NOMO-1 (cell line): ENCODE results near the gene TRIM21.
"Not testable (repeated sequence)": the region's sequence is repeated elsewhere in the genome, so short reads cannot be mapped to it uniquely, and the experiment has no call there.

Experiments used
- DNase-seq, 2 experiments: peaks; one replicate each; lab custom pipeline; 2025; ENCODE audit not compliant: unreplicated experiment in 2 of 2; lab: John Stamatoyannopoulos, UW

The TRIM21 gene

DNA sequence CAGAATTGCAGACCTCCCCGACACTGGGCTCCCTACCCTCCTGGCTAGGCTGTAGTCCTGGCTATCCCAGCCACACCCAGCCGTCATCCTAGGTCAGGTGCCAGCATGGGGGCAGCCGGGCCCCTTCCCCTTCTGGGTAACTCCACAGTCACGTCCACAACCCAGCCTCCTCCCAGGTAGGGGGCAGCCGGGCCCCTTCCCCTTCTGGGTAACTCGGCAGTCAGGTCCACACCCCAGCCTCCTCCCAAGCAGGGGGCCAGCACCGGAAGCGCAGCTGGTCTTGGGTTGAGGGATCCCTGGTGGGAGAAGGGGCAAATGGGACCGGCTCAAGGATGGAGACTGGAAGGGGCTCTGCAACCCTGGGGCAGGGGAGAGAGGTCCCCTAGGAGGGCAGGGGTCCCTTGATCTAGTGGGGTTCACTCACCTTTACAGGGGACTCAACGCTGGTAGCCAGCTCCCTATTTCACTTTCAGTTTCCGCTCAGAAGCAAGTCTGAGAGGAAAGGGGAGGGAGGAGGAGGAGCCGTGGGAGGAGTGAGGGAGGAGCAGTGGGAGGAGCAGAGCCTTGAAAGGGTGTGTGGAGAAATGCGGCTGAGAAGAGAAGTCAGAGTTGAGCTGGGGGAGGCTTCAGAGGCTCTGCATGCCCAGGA, at the start of gene TRIM21:
Gene TRIM21, minus strand, starts transcription at position 494 of the 649 bp plus-strand sequence. CDS start 3,293 bp downstream, outside the sequence.
- peak; percentile 94 to 96 for DNase-seq

DNA sequence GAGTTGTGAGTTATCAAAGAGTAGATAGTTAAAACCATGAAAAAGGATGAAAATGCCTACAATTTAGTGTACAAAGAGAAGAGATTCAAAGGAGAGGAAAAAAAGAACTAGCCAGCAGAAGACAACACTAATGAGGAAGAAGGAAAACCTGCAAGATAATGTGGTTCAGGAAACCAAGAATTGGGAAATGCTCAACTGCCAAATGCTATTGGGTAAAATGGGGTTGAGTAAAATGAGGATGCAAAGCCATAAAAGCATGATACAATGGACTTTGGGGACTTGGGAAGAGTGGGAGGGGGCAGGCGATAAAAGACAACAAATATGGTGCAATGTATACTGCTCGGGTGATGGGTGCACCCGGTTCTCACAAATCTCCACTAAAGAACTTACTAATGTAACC, 48.0 kb upstream of the TRIM21 start:
- peak; percentile 80 for DNase-seq

DNA sequence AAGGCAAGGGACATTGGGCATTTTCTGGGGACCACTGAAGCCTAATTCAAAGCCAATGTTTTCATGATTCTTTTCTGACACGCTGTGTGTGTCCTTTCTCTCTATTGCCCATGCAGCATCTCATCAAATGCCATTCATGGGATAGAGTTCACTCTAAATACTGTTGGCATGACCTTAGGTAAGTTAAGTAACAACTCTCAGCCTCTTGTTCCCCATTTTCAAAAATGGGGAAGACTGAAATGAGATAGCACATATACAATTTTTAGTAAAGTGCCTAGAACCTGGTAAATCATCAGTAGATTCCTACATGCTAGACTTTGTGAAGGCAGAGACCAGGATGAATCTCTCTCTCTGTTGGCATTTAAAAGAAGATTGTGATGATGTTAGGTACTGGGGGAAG, 42.9 kb upstream of the TRIM21 start:
- peak in 1 of 2 experiments; percentile 29 for DNase-seq

DNA sequence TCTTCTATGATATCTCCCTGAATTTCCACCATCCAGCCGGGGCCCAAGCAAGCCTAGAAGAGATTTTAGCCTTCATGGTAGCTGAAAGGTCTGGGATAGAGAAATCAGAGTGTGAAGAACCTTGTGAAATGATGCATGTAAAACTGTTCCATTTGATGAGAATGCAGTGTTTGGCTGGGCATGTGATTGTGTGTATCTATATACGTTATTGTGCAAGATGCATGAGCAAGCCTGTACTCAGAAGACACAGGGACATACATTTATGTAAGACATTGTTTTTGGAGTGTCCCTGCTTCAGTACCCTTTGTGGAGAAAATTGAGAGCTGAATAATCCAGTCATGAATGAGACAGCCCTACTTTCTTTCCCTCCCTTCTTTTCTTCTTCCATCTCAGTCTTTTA, 40.4 kb upstream of the TRIM21 start:
- DNase-seq, result peak in 1 of 2 experiments; percentile 71

DNA sequence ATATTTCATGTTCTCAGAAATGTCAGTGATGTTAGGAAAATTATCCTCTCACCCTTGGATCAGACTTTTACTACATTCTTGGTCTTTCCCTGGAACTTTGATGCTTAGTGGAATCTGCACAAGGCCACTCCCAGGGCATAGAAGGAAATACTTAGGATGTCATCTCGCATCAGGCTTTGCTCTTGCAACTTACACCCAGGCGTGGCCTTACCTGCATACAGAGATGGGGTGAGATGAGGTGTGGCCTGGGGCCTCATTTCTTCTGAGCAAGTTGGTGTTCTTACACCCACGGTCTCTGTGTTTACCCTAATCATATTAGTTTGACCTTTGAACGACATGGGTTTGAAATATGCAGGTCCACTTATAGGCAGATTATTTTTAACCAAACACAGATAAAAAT, 36.5 kb upstream of the TRIM21 start:
- no peak for DNase-seq

DNA sequence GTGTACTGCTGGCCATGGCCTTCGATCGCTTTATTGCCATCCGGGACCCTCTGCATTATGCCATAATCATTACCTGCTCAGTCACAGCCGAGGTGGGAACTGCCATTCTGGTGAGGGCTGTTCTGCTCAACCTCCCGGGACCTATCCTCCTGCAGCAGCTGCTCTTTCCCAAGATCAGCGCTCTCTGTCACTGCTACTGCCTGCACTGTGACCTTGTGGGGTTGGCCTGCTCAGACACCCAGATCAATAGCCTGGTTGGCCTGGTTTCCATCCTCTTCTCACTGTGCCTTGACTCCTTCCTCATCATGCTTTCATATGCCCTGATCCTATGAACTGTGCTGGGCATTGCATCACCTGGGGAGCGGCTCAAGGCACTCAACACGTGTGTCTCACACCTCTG, 24.9 kb upstream of the TRIM21 start:
- no peak for DNase-seq

DNA sequence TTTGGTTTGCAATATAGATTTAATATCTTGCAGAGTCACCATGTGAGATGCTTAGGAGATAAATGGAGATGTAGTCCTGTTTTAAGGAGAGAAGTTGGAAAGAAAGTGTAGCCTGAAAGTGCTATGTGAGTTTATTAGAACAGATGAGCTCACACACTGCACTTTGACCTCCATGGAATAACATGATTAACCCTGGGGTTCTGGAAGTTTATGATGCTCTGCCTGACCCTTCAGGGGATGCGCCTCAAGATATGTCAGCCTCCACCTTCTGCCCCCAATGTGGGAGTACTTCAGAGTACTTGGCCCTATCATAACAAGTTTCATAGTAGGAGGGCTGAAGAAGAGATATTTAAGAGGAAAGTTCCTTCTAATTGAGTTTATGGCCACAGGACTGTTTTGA, 23.3 kb upstream of the TRIM21 start:
- no peak for DNase-seq

DNA sequence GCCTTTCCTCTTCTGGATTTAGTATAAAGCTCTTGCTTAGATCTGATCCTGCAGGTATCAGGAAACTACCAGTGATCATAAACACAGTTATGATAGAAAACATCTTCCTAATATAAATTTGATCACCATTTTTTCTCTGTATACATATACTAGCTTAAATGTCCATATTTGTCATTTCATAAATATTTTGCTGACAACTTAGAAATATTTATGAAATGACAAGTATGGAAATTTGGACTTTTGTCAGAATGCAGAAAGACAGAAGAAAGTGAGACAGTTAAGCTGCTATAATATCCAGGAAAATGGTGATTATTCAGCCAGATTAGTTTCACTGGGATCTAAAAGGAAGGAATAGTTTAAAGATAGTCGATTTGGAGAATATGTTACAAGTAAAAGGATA, 22.8 kb upstream of the TRIM21 start:
- no peak for DNase-seq

DNA sequence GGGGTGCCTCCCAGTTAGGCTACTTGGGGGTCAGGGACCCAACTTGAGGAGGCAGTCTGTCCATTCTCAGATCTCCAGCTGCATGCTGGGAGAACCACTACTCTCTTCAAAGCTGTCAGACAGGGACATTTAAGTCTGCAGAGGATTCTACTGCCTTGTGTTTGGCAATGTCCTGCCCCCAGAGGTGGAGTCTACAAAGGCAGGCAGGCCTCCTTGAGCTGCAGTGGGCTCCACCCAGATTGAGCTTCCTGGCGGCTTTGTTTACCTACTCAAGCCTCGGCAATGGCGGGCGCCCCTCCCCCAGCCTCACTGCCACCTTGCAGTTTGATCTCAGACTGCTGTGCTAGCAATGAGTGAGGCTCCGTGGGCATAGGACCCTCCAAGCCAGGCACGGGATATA, 12.7 kb upstream of the TRIM21 start:
- not testable (repeated sequence) for DNase-seq

DNA sequence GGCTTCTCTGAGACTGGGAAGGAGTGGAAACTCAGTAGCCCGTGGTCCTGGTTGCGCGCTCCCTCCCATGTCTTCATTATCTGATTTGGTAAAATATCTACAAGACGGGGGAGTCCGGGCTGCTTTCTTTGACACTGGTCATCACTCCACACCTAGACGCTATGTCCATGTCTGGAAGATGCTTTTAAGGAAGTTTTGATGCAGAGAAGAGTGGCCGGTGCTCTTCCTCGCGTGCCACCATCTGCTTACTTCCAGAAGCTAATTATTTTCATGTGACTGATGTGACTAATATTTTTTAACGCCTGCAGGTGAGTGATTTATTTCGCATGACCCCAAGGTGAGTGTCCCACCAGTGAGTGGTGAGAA, 339 bp upstream of the TRIM21 start:
- DNase-seq, result no peak

DNA sequence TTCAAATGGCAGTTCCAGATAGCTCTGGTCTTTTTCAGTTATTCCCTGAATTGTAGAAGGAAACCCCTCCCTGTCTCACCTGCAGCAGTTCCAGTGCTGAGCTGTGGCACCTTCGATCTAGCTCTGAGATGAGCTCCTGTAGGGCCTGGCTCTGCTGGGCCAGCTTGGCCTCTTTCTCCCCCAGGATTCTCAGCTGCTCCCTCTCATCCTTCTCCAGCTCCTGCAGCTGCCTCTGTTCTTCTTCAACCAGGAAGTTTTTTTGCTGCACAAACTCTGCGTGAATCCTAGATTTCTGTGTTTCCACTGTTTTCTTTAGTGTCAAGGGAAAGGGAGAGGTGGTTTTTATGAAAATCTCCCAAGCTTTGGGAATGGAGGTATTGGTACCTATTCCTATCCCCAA, 5.3 kb downstream of the TRIM21 start:
- no peak for DNase-seq

DNA sequence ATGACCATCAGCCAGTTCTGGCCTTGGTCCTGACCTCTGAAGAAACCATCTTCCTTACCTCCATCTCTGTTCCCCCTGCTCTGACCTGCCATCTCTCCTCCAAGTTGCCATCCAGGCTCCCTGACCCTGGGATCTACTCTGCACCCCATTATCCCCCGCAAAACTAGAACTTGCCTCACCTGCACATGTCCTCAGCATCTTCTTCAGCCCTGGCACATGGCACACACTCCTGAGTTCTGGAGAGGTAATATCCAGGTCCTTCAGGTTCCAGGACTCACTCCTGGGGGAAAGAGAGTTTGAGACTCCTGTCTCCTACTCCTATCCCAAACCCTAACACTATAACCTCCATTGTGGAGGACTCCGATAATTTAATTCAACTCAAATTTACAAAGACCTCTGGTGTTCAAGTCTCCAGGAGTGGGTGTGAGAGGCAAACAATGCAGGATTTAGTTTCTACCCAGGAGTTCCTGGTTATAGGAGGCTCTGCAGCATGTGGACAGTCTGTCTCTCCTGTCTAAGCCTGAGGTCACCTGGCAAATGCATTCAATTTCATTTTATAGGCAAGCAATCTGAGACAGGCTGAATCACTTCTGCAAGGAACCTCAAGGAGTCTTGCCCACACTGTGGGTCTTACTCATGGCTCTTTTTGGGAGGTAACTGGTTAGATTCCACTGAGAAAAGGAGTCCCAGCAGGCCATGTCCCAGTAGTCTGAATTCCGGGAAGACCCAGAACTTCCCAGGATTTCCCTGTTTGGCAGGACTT, 7.3 kb downstream of the TRIM21 start:
- no peak for DNase-seq

DNA sequence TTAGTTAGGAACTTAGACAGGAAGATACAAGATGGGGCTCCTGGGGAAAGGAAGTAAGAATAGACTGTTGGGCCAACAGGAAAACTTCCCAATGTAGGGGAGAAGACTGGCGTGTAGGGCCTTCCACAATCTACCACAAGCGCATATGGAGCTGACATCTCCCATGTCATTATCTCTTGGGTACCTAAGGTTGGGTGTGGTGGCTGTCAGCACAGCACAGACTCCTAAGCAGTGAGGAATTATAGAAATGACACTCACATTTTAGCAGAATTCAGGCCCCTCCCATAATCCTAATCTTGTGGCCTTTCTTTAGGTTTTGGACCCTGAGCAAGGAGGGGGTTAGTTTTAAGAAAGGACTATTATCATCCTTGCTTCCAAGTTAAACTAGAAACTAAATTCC, 11.6 kb downstream of the TRIM21 start:
- DNase-seq, result no peak

DNA sequence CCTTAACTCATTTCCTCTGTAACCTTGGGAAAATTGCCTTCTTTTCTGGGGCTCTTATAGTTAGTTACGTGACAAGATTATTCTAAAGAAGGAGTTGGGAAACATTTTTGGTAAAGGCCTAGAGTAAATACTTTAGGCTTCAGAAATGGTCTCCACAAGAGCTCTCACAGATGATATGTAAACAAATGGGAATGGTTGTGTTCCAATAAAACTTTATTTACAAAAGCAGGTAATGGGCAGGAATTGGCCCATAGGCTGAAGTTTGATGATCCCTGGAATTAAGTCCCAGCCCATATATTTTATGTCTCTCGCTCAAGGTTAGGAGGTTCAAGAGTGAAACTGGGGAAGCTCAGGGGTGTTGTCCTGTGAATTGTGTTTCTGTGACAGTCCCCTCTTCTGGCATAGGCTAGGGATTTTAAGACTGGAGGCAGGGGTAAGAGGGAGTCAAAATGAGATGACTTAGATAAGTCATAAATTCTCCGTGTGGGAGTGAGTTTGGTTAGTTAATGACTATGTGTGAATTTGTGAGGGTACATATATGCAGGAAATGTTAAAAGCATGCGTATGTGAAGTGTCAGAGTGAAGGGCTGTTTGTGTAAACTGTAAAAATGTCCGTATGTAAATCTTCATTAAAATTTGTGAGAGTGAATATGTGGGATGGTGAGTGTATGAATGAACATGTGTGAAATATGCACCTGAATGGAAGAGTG, 17.9 kb downstream of the TRIM21 start:
- no peak for DNase-seq

DNA sequence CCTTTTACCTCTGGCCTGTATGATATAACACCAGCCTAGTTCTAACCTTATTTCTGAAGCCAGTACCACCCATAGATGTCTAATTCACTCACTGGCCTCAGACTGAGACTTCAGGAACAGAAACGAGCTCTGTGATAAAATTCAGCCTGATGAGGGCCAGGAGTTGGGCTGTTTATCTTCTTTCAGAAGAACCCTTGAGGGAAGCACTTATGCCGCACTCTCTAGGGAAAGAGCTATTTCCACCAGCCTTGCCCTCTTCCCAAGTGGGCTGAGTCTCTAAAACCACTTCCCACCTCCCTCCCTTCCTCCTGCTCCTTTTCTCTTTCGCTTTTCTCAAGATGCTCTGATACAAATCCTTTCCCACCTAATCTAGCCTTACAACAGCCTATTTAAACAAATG, 23.3 kb downstream of the TRIM21 start:
- DNase-seq, result no peak

DNA sequence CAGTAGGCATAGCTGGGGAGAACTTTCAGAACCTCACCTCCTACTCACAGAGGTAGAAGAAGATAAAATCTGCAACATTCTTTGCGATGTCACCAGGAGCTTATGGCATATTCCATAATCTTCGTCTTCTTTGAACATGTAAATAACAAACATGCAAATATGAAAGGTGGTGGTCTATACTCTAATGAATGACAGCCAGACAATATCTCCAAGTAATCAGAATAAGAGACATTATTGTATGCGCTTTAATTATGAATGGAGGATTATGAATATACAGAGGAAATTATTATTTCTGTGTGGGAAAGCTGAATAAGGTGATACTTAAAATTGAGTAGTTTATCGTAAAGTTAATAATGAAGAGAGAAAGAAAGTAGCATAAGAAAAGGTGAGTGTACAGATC, 25.2 kb downstream of the TRIM21 start, which contains the start of gene OR52B4:
Gene OR52B4, minus strand, starts transcription at position 101 of the 400 bp plus-strand sequence. Its CDS starts 91 bp downstream, at position 10.
- no peak for DNase-seq

DNA sequence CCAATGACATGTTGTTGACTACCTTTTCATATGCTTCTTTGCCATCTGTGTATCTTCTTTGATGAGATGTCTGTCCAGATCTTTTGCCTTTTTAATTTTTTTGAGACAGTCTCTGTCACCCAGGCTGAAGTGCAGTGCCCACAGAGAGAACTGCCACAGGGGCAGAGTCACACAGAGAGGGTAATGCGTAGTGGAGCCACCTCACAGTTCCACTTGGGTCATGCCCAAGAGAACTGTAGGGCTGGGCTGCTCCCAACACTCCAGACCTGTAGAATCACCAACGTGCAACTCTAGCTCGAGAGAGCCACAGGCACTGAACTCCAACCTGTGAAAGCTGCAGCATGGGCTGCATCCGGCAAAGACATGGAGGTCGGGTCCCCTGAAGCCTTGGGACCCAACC, 45.4 kb downstream of the TRIM21 start:
- DNase-seq, result not testable (repeated sequence)

DNA sequence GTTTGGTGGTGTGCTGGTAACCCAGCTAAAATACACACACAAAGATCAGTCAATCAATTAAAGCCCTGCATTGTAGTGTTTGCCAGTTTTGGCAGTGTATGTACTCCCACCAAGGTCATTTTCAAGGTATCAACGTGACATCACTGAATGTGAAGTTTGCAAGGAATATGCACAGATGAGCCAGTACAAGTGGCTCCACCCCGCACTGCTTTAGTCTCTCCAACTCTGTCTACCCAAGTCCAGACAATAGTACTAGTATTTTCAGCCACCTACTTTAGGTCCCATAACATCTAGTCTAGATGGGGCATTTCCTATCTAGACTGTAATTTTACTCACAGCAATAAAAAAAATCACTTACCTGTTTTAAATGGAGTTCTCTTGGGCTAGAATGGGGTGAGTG, 48.1 kb downstream of the TRIM21 start:
- not testable (repeated sequence) for DNase-seq
